ENCODE data around the gene CHRNA9. TPM values are rescaled to one million over a fixed set of nuclear protein-coding genes. Genes with fewer than 3 reads are reported as not detected.

CHRNA9 gene
- total and polyA plus RNA-seq, 2 of the 4 experiments (the other 2 are of a cell fraction) = not detected

- dilution Hi-C loops (cut with HindIII; ENCODE audit: low sequenced_read_pairs, unreplicated experiment) = no loop called here
- Histone ChIP-seq H3K4ac (ENCODE audit: low read depth, low read length) (no peak overlapping the region), H3K56ac (ENCODE audit: extremely low read depth, insufficient read depth, low read length) (no peak overlapping the region), H3K9me3 (ENCODE audit: control insufficient read depth, insufficient read depth, low read length) (no peaks in the 10 kb centered on the region), H4K5ac (ENCODE audit: low read depth, low read length) (no peak overlapping the region), H3K4me1 (ENCODE audit: control insufficient read depth, insufficient read depth, low read length) (peaks cover 11% of the 10 kb centered on the region; the same call in 1 of the 2 replicates), H2BK5ac (ENCODE audit: low read depth, low read length, poor library complexity, severe bottlenecking) (no peak overlapping the region), H4K20me1 (ENCODE audit: insufficient read depth, low read length) (no peaks in the 10 kb centered on the region), H2BK120ac (ENCODE audit: low read depth, low read length) (no peak overlapping the region), H2BK20ac (ENCODE audit: low read depth, low read length) (no peak overlapping the region), H3K9me1 (ENCODE audit: insufficient read depth, low read length) (peaks cover 12% of the 10 kb centered on the region), H2BK15ac (ENCODE audit: low read depth, low read length) (no peak overlapping the region), H2AK9ac (replicated peaks; ENCODE audit: low read depth, low read length, poor library complexity) (no peak overlapping the region), H3K79me1 (ENCODE audit: low read depth in 1 of 2, low read length in 2 of 2) (no peaks in the 10 kb centered on the region), H3K4me2 (ENCODE audit: low read depth, low read length) (no peak overlapping the region), H3K36me3 (ENCODE audit: control insufficient read depth, insufficient read depth, low read length) (no peaks in the 10 kb centered on the region), H3K4me3 (ENCODE audit: insufficient read depth, low read depth, low read length) (no peak overlapping the region), H4K91ac (ENCODE audit: insufficient read depth, low read depth, low read length) (no peak overlapping the region), H3K9ac (ENCODE audit: low read depth, low read length) (no peak overlapping the region), H2AFZ (replicated peaks; ENCODE audit: low read length, poor library complexity) (no peak overlapping the region), H3K14ac (replicated peaks; ENCODE audit: low read depth, low read length) (no peak overlapping the region), H3K23ac (ENCODE audit: low read depth, low read length) (no peak overlapping the region), H3K27me3 (ENCODE audit: control insufficient read depth, insufficient read depth, low read length) (peaks cover 3% of the 10 kb centered on the region), H2AK5ac (ENCODE audit: low read depth, low read length) (no peak overlapping the region), H3K27ac (ENCODE audit: insufficient read depth, low read length) (no peak overlapping the region), H4K8ac (ENCODE audit: low read depth in 2 of 2, low read length in 2 of 2) (no peak overlapping the region), H3K18ac (ENCODE audit: low read depth, low read length) (no peak overlapping the region)
- DNase-seq (no peak), ATAC-seq (ENCODE audit: low read depth) (no peak)
- TF ChIP-seq CEBPB (IDR thresholded peaks at IDR 0.05; ENCODE audit: low read depth, low read length) (no peak), USF2 (IDR thresholded peaks at IDR 0.05; ENCODE audit: low read depth, low read length) (no peak), ELK1 (IDR thresholded peaks at IDR 0.05; ENCODE audit: borderline replicate concordance, low read depth, low read length) (no peak)
- CTCF ChIA-PET = no interaction called here
- WGBS, 2 experiments (ENCODE audit: extremely low coverage in 2 of 2, insufficient read length in 1 of 2) = 80% methylated on average over 4 of the region's 9 CpGs; no CpG with 5 or more reads in 1 of the 2 experiments
- BruUV-seq (replicated peaks) = no TSS peak
- POLR2A ChIA-PET (ENCODE audit: unreplicated experiment) = no interaction called here
- in situ Hi-C loops (cut with MboI; ENCODE audit: low sequenced_read_pairs) = no loop called here
- intact Hi-C loops (cut with micrococcal nuclease) = no loop called here
Measured at GRCh38 chr4:40337051-40337450, 1.9 kb downstream of the CHRNA9 start.

Measured in IMR-90 (cell line).